Pulmonary artery endothelial cell (primary cell): ENCODE data around the gene PABPC1L2A. TPM values are rescaled to one million over a fixed set of nuclear protein-coding genes. Genes with fewer than 3 reads are reported as not detected.
"Not testable (repeated sequence)": the region's sequence is repeated elsewhere in the genome, so short reads cannot be mapped to it uniquely, and the experiment has no call there.

ENCODE experiments used
- DNase-seq: peaks from one replicate; pipeline ENCODE4 v3.0.0-alpha.2; 2011; ENCODE audit warnings: low read depth, low spot score
- total RNA-seq: library from RNA; depleted of rRNA; stranded (reverse); fragments of >200 nt; gene quantifications from 2 replicates; pipeline ENCODE4 v1.2.3, GENCODE V29; 2014

Gene PABPC1L2A
- not detected in 2 replicates for total RNA-seq

- not testable (repeated sequence) for DNase-seq
Measured at GRCh38 chrX:73079024-73079562, at the start of gene PABPC1L2A. TSS of gene PABPC1L2A (minus strand) at chrX:73079512. CDS start at chrX:73079386, 126 bp downstream.

GRCh38 chrX:73127700-73128241 is 48.5 kb upstream of the PABPC1L2A start:
- DNase-seq: no peak

- DNase-seq: no peak
Measured at GRCh38 chrX:73126240-73126639, 46.9 kb upstream of the PABPC1L2A start.

- not testable (repeated sequence) for DNase-seq
Measured at GRCh38 chrX:73099505-73099904, 20.2 kb upstream of the PABPC1L2A start.

GRCh38 chrX:73086766-73087165 is 7.5 kb upstream of the PABPC1L2A start:
- DNase-seq: not testable (repeated sequence)

- DNase-seq: not testable (repeated sequence)
Measured at GRCh38 chrX:73079884-73080283, 572 bp upstream of the PABPC1L2A start.

GRCh38 chrX:73078597-73078996 is 715 bp downstream of the PABPC1L2A start:
- not testable (repeated sequence) for DNase-seq

GRCh38 chrX:73076838-73077237 is 2.5 kb downstream of the PABPC1L2A start:
- no peak for DNase-seq

GRCh38 chrX:73069365-73070035 is 9.8 kb downstream of the PABPC1L2A start:
- no peak for DNase-seq

GRCh38 chrX:73068467-73069364 is 10.6 kb downstream of the PABPC1L2A start:
- no peak for DNase-seq

- not testable (repeated sequence) for DNase-seq
Measured at GRCh38 chrX:73067761-73068466, 11.4 kb downstream of the PABPC1L2A start.

GRCh38 chrX:73028876-73029275 is 50.4 kb downstream of the PABPC1L2A start:
- DNase-seq: no peak

Other genes with a start within 250 kb of the PABPC1L2A start
- not detected in 2 replicates for gene FAM236C, start 166.9 kb downstream of the PABPC1L2A start, total RNA-seq
- not detected in 2 replicates for gene FAM236A, start 141.3 kb downstream of the PABPC1L2A start, total RNA-seq
- gene DMRTC1, start 135.7 kb downstream of the PABPC1L2A start, total RNA-seq: not detected in 2 replicates
- gene PABPC1L2B, start 76.6 kb downstream of the PABPC1L2A start, total RNA-seq: not detected in 2 replicates
- 0.73 and 2.4 TPM in 2 replicates for gene NAP1L2, start 135.3 kb upstream of the PABPC1L2A start, total RNA-seq